ENCODE results near the gene SHKBP1.

- TF ChIP-seq ZNF384 (IDR thresholded peaks at IDR 0.05) (no peak), L3MBTL2 (conservative IDR thresholded peaks at IDR 0.05) (no peak), TARDBP (IDR thresholded peaks at IDR 0.05) (no peak), CTBP1 (IDR thresholded peaks at IDR 0.05; ENCODE audit: borderline replicate concordance) (no peak), FOXK2 (IDR thresholded peaks at IDR 0.05) (no peak), SUZ12 (IDR thresholded peaks at IDR 0.05) (no peak), HDGF (IDR thresholded peaks at IDR 0.05; ENCODE audit: borderline replicate concordance) (no peak), BHLHE40 (IDR thresholded peaks at IDR 0.05; ENCODE audit: borderline replicate concordance) (no peak), ARNT (IDR thresholded peaks at IDR 0.05) (no peak), ELF4 (IDR thresholded peaks at IDR 0.05) (no peak), SP1 (IDR thresholded peaks at IDR 0.05) (no peak)
- TF ChIP-seq, protein P1, sequence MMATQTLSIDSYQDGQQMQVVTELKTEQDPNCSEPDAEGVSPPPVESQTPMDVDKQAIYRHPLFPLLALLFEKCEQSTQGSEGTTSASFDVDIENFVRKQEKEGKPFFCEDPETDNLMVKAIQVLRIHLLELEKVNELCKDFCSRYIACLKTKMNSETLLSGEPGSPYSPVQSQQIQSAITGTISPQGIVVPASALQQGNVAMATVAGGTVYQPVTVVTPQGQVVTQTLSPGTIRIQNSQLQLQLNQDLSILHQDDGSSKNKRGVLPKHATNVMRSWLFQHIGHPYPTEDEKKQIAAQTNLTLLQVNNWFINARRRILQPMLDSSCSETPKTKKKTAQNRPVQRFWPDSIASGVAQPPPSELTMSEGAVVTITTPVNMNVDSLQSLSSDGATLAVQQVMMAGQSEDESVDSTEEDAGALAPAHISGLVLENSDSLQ (IDR thresholded peaks at IDR 0.05), result no peak
Observed at GRCh38 chr19:40588926-40589569, 12.4 kb downstream of the SHKBP1 start.

Data from HEK293T (cell line).